Measurements from ENCODE around the gene SURF4. TPM values are rescaled to one million over a fixed set of nuclear protein-coding genes. Genes with fewer than 3 reads are reported as not detected.

SURF4 gene
- total and polyA plus RNA-seq, 2 of the 13 experiments (the other 11 are each of a cell fraction or from before 2014, with no cell fraction given), result 220 to 265 TPM

DNA sequence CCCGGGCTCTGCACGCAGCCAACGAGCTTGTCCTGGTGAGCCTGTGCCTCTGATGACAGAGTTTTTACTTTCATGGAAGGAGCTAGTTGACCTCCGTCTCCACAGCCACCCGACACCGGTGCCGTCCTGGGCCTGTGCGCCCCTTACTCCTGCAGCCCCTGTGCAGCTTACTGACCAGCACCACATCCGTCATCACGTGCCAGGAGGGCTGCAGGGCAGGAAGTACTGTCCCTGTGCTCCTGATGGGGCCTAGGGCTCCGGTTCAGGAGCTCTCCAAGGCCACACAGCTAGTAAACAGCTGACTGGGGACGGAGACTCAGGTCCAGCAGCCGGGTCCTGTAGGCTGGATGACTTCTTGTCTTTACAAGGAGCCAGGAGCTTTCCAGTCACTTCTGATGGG lies 10.5 kb upstream of the SURF4 start (continued):
- TF ChIP-seq ZNF549 (CRISPR knock-in tag; IDR thresholded peaks at IDR 0.05) (no peak), HDAC1 (CRISPR knock-in tag; IDR thresholded peaks at IDR 0.05) (peak; percentile 65), NFE2 (CRISPR knock-in tag; IDR thresholded peaks at IDR 0.05) (no peak), ZNF775 (CRISPR knock-in tag; IDR thresholded peaks at IDR 0.05; ENCODE audit: borderline replicate concordance) (no peak), ZNF251 (CRISPR knock-in tag; IDR thresholded peaks at IDR 0.05) (no peak), ZFP36L2 (CRISPR knock-in tag; IDR thresholded peaks at IDR 0.05) (no peak), ZNF207 (IDR thresholded peaks at IDR 0.05; ENCODE audit: borderline replicate concordance) (no peak), ZNF780A (CRISPR knock-in tag; IDR thresholded peaks at IDR 0.05) (no peak), ATF4 (CRISPR knock-in tag; IDR thresholded peaks at IDR 0.05) (no peak), ZNF839 (CRISPR knock-in tag; IDR thresholded peaks at IDR 0.05; ENCODE audit: borderline replicate concordance) (0 out of 2 replicates have a peak, but pooled peaks have one; percentile 30), MTA1 (CRISPR knock-in tag; IDR thresholded peaks at IDR 0.05; ENCODE audit: borderline replicate concordance) (0 out of 2 replicates have a peak, but pooled peaks have one; percentile 39), DMAP1 (CRISPR knock-in tag; IDR thresholded peaks at IDR 0.05) (no peak), ZNF136 (CRISPR knock-in tag; IDR thresholded peaks at IDR 0.05; ENCODE audit: low read depth) (no peak), ZNF720 (CRISPR knock-in tag; IDR thresholded peaks at IDR 0.05) (no peak), PCBP2 (optimal IDR thresholded peaks at IDR 0.05; ENCODE audit: low read depth, low read length, poor library complexity, severe bottlenecking) (no peak), KDM3A (CRISPR knock-in tag; IDR thresholded peaks at IDR 0.05; ENCODE audit: low read depth) (peak; percentile 43; the same call in 1 of the 2 replicates), ATAD3A (CRISPR knock-in tag; IDR thresholded peaks at IDR 0.05) (no peak), RERE (CRISPR knock-in tag; IDR thresholded peaks at IDR 0.05; ENCODE audit: low read depth) (no peak), JDP2 (CRISPR knock-in tag; IDR thresholded peaks at IDR 0.05; ENCODE audit: borderline replicate concordance) (no peak), ZNF883 (CRISPR knock-in tag; IDR thresholded peaks at IDR 0.05; ENCODE audit: not compliant biosample characterization) (no peak), TCF7L2 (IDR thresholded peaks at IDR 0.05; ENCODE audit: low read depth, low read length) (no peak)
- TF ChIP-seq, protein P1, sequence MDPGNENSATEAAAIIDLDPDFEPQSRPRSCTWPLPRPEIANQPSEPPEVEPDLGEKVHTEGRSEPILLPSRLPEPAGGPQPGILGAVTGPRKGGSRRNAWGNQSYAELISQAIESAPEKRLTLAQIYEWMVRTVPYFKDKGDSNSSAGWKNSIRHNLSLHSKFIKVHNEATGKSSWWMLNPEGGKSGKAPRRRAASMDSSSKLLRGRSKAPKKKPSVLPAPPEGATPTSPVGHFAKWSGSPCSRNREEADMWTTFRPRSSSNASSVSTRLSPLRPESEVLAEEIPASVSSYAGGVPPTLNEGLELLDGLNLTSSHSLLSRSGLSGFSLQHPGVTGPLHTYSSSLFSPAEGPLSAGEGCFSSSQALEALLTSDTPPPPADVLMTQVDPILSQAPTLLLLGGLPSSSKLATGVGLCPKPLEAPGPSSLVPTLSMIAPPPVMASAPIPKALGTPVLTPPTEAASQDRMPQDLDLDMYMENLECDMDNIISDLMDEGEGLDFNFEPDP (CRISPR knock-in tag; conservative IDR thresholded peaks at IDR 0.05), result no peak
- TF ChIP-seq, protein P2, sequence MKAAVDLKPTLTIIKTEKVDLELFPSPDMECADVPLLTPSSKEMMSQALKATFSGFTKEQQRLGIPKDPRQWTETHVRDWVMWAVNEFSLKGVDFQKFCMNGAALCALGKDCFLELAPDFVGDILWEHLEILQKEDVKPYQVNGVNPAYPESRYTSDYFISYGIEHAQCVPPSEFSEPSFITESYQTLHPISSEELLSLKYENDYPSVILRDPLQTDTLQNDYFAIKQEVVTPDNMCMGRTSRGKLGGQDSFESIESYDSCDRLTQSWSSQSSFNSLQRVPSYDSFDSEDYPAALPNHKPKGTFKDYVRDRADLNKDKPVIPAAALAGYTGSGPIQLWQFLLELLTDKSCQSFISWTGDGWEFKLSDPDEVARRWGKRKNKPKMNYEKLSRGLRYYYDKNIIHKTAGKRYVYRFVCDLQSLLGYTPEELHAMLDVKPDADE (CRISPR knock-in tag; IDR thresholded peaks at IDR 0.05), result no peak
